Hematopoietic multipotent progenitor cell treated with erythropoietin and hydrocortisone succinate and interleukin-3 and kit ligand, for 4 days (in vitro differentiated cells): ENCODE data around the gene SPR.

Experiments used
- DNase-seq: peaks from one replicate; pipeline ENCODE4 v3.0.0-alpha.2; 2015

The SPR gene

DNA sequence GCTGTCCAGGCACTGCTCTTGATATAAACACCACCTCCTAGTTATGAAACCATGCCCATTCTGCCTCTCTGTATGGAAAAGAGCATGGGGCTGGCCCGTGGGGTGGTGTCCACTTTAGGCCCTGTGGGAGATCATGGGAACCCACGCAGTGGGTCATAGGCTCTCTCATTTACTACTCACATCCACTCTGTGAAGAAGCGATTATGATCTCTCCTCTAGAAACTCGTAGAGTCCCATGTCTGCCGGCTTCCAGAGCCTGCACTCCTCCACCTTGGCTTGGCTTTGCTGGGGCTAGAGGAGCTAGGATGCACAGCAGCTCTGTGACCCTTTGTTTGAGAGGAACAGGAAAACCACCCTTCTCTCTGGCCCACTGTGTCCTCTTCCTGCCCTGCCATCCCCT, 46.0 kb downstream of the SPR start:
- DNase-seq: no peak

DNA sequence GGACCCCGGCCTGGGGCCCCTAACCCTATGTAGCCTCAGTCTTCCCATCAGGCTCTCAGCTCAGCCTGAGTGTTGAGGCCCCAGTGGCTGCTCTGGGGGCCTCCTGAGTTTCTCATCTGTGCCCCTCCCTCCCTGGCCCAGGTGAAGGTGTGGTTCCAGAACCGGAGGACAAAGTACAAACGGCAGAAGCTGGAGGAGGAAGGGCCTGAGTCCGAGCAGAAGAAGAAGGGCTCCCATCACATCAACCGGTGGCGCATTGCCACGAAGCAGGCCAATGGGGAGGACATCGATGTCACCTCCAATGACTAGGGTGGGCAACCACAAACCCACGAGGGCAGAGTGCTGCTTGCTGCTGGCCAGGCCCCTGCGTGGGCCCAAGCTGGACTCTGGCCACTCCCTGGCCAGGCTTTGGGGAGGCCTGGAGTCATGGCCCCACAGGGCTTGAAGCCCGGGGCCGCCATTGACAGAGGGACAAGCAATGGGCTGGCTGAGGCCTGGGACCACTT, 46.5 kb downstream of the SPR start:
- DNase-seq: no peak

DNA sequence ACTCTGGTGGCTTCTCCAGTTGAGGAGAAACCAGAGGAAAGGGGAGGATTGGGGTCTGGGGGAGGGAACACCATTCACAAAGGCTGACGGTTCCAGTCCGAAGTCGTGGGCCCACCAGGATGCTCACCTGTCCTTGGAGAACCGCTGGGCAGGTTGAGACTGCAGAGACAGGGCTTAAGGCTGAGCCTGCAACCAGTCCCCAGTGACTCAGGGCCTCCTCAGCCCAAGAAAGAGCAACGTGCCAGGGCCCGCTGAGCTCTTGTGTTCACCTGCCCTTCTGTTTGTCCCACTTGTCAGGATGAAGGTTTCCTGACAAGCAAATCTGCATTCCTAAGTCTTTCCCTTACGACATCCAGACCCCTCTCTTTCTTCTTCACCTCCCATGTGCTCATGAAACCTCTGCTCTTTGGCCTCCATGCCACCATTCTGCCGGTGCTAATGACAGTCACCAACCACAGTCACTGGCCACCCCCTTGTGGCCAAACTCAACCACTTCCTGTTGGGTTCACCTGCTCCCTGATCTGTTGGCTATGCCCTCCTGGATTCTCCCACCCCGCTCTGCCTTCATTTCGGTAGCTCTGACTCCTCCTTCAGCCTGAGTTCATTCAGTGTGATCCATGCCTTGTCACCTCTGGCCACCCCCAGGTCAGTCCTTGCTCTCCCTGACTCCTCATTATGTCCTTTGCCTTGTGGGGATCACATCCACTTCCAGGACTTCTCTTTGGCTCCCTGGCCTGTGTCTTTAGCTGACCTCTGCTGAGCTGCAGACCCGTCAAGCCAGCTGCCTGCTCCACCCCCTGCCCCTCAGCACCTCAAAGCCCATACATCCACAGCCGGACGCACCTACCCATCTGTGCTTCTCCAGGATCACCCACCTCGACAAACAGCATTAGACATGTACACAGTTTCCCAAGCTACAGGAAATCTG, 47.7 kb downstream of the SPR start:
- DNase-seq: peak; percentile 64

DNA sequence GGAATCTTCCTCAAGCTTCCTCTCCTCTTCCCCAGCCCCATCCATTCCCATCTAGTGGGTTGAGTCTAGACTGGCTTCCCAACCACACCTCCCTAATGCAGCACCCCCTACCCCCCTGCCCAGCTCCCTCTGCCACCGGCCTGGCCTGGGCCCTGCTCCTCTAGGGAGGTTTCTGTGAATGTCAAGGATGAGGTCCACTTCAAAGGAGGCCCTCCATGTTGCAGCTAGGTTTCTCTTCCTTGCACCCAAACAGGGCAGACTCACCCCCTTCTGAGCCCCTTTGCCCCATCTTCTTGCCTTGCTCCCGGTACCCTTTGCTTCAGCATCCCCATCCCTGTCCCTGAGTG, 48.4 kb downstream of the SPR start:
- DNase-seq: no peak

DNA sequence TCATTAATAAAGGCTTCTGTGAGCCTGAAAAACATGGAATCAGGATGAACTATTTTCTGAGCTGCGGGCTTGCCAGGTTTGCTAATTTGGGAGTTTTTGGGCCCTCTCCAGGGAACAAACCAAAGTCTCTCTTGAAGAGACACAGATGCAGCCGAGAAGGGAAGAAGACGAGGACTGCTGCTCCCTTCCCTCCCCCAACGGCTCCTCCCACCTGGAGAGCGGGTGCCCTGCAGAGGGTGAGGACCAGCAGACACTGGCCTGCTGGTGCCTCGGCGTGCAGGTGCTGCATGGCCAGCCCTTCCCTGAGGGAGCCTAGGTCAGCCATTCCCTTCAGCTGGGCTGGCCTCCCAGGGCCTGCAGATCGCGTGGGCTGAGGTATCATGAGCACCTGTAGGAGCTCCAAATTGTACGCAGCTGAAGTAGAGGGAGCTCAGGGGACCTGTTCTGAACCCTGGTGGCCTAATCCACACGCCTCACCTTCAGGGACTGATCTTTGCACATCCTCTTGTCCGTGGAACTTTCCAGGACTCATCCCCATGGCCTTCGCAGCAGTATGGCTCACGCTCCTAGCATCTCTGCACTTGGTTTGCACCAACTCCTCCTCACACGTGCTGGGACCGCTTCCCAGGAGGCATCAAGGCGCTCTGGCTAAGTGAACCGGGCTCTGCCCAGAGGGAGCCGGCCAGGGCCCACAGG, 49.6 kb downstream of the SPR start:
- DNase-seq: no peak

DNA sequence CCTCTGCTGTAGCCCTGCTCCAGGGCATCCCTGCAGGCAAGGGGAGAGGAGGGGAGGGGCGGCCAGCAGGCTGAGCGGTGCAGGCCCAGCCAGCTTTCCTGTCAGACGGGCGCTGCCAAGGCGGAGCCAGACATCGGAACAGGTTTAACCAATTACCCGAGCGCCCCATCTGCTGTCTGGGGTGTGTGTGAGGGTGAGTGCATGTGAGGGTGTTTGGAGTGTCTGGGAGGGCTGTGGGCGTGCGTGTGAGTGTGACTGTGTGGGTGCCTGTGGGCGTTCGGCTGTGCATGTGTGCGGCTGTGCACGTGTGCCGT, 50.1 kb downstream of the SPR start:
- no peak for DNase-seq

DNA sequence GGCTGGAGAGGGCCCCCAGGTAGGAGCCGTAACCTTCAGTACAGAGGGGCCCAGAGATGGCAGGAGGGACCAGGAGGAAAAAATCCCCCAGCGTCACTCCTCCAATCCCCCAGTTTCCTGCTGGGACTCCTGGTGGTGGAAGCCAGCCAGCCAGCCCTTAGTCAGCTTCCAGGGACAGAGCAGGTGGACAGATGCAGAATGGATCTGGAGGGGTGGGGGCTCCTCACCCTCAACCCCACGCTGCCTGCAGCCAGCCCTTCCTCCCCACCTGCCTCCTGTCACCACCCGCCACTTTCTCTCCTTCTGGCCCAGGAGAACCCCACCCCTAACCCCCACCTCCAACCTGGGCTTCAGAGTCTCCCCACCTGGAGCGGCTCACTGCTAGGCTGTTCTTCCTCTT, 51.2 kb downstream of the SPR start:
- DNase-seq: no peak

DNA sequence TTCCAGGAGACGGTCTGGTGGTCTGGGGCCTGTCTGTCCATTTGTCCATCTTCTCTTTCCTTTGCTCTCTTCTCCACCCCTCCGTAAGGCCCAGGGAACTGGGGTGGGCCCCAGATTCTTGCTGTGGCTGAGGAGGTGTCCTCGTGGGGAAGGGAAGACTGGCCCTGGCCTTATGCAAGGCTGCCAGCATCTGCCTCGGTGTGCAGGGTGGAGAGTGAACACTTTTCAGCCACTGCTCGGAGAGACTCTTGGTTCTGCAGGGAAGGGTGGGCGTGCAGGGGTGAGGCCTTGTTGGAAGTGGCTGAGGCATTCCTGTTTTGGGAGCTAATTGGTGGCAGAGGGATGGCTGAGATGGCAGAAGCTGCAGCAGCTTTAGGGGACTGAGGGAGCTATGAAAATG, 53.2 kb downstream of the SPR start:
- DNase-seq: no peak

DNA sequence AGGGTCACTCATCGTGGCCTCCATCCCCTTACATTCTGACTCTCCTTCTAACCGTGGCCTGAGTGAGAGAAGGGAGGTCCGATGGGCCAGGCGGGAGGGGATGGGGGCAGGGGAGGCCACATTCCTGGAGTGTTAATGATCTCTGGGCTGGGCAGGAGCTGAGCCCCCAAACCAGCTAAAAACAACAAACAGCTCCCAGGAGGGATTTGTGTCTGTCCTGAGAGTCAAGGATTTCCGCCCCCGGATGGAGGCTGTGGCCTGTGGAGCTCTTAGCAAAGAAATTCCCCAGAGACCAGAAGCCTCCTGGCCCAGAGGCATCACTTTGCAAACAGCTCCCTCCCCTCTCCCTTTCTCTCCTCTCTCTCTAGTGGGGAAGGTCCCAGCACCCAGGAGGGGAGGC, 53.6 kb downstream of the SPR start:
- no peak for DNase-seq
